ENCODE data around the gene DCTN5.
"Not testable (repeated sequence)": the region's sequence is repeated elsewhere in the genome, so short reads cannot be mapped to it uniquely, and the experiment has no call there.

DCTN5 gene

DNA sequence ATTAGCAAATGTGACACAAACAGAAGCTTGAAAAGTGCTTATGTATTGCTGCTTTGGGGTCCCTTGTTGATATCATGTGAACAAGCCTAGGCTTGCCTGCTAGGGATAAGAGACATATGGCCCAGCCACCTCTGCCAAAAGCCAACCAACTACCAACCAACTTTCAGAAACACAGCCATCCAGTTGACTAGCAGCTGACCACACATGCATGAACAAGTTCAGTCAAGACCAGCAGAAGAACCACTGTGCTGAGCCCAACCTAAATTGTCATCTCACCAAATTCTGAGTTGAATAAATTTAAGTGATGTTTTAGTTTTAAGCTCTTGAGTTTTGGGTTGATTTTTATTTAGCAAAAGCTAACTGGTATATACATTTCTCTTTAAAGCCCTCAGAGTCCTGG, 68.3 kb downstream of the DCTN5 start:
- Histone ChIP-seq H3K36me3 (ENCODE audit: insufficient read depth, low read length) (no peaks in the 10 kb centered on the region), H3K4me3 (ENCODE audit: low read depth, low read length) (no peak overlapping the region), H3K27me3 (ENCODE audit: insufficient read depth, low read length) (peaks cover 56% of the 10 kb centered on the region), H3K4me1 (ENCODE audit: control insufficient read depth, insufficient read depth, low read length, unreplicated experiment) (no peaks in the 10 kb centered on the region), H3K79me2 (ENCODE audit: control insufficient read depth, insufficient read depth, low read length, unreplicated experiment) (no peaks in the 10 kb centered on the region), H2AFZ (ENCODE audit: low read length, unreplicated experiment) (no peak overlapping the region), H3K27ac (ENCODE audit: low read depth, low read length) (no peak overlapping the region)

DNA sequence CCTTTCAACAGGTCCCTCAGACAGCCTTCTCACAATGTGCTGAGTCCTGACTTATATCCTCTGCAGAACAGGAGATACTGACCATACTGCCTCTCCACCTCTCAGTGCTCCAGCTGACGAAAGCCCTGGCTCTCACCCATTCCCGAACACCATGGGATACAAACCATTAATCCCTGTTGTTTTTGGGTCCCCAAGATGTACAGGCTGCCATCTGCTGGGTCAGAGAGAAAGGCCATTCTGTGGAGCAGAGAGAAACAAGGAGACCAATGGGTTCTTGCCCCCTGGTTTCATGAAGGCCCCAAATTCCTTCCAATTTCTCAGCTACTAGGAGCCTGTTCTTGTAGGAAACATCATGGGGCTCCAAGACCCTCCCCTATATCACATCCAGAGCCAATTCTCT, 68.7 kb downstream of the DCTN5 start:
- H3K4me3 ChIP-seq (ENCODE audit: low read depth, low read length) = no peak overlapping the region
- no peaks in the 10 kb centered on the region for H3K4me1 ChIP-seq (ENCODE audit: control insufficient read depth, insufficient read depth, low read length, unreplicated experiment)
- H3K79me2 ChIP-seq (ENCODE audit: control insufficient read depth, insufficient read depth, low read length, unreplicated experiment) = no peaks in the 10 kb centered on the region
- peaks cover 61% of the 10 kb centered on the region for H3K27me3 ChIP-seq (ENCODE audit: insufficient read depth, low read length)
- no peak overlapping the region for H2AFZ ChIP-seq (ENCODE audit: low read length, unreplicated experiment)
- no peaks in the 10 kb centered on the region for H3K36me3 ChIP-seq (ENCODE audit: insufficient read depth, low read length)
- H3K27ac ChIP-seq (ENCODE audit: low read depth, low read length) = no peak overlapping the region

DNA sequence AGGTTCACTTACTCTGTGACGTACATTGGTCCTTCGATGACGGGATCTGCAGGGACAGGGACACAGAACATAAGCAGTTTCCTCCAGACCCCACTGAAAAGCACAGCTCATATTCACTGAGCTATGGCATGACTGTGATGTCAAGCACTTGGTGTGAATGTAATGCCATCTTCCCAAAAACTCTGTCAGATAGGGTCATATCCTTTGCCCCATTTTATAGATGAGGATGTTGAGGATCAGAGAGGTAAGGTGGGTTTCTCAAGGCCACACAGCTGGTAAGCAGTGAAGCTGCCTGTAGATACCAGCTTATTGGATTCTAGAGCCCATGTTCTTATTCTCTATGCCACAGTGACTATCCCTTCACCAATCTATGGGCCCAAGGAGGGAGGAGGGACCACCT, 69.2 kb downstream of the DCTN5 start:
- no peaks in the 10 kb centered on the region for H3K36me3 ChIP-seq (ENCODE audit: insufficient read depth, low read length)
- no peak overlapping the region for H2AFZ ChIP-seq (ENCODE audit: low read length, unreplicated experiment)
- no peak overlapping the region for H3K4me3 ChIP-seq (ENCODE audit: low read depth, low read length)
- no peaks in the 10 kb centered on the region for H3K4me1 ChIP-seq (ENCODE audit: control insufficient read depth, insufficient read depth, low read length, unreplicated experiment)
- no peaks in the 10 kb centered on the region for H3K79me2 ChIP-seq (ENCODE audit: control insufficient read depth, insufficient read depth, low read length, unreplicated experiment)
- peaks cover 62% of the 10 kb centered on the region for H3K27me3 ChIP-seq (ENCODE audit: insufficient read depth, low read length)
- no peak overlapping the region for H3K27ac ChIP-seq (ENCODE audit: low read depth, low read length)

DNA sequence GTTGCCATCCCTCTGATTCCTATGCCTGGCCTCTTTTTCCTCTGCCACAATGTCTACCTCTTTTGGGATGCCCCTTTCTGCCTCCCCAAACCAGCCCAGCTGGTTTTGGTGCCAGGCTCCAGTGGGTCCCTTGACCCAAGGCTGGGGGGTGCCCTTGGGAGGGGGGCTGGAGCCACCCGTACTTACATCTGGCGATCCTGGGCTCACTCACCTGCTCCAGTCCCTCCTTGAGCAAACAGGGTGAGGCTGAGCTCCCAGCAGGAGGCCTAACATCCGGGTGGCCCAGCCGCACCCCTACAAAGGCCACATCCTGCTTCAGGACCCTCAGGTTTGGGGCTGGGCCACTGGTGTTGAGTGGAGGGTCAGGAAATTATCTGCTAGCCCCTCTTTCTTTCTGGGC, 70.5 kb downstream of the DCTN5 start:
- Histone ChIP-seq H2AFZ (ENCODE audit: low read length, unreplicated experiment) (no peak overlapping the region), H3K4me3 (ENCODE audit: low read depth, low read length) (no peak overlapping the region), H3K4me1 (ENCODE audit: control insufficient read depth, insufficient read depth, low read length, unreplicated experiment) (no peaks in the 10 kb centered on the region), H3K27me3 (ENCODE audit: insufficient read depth, low read length) (peaks cover 66% of the 10 kb centered on the region), H3K79me2 (ENCODE audit: control insufficient read depth, insufficient read depth, low read length, unreplicated experiment) (no peaks in the 10 kb centered on the region), H3K27ac (ENCODE audit: low read depth, low read length) (no peak overlapping the region), H3K36me3 (ENCODE audit: insufficient read depth, low read length) (no peaks in the 10 kb centered on the region)

DNA sequence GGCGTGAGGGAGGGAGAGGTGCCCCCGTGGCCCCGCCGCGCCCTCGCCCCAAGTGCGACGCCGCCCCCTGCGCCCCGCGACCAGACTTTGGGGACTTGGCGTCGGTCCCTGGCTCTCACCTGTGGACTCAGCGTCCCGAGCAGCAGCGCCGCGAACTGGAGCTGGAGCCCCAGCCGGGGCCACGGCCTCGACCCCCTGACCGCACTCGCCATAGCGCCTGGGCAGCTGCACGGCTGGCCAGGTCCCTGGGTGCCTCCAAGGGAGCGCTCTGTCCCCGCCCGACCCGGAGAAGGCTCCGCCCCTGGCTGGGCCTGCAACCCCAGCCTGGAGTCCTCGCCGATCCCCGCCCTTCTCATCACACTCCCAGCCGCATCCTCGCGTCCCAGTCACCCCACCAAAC, 71.7 kb downstream of the DCTN5 start, which contains the start of gene ERN2:
ERN2 (minus strand) TSS at position 247 of the 400 bp plus-strand sequence; CDS start at position 212, 35 bp downstream.
- Histone ChIP-seq H3K4me1 (ENCODE audit: control insufficient read depth, insufficient read depth, low read length, unreplicated experiment) (no peaks in the 10 kb centered on the region), H3K27ac (ENCODE audit: low read depth, low read length) (no peak within 1 kb of the TSS), H3K36me3 (ENCODE audit: insufficient read depth, low read length) (no peaks in the 10 kb centered on the region), H3K4me3 (ENCODE audit: low read depth, low read length) (no peak within 1 kb of the TSS), H3K27me3 (ENCODE audit: insufficient read depth, low read length) (peaks cover 76% of the 10 kb centered on the region), H3K79me2 (ENCODE audit: control insufficient read depth, insufficient read depth, low read length, unreplicated experiment) (no peaks in the 10 kb centered on the region), H2AFZ (ENCODE audit: low read length, unreplicated experiment) (no peak within 1 kb of the TSS)

DNA sequence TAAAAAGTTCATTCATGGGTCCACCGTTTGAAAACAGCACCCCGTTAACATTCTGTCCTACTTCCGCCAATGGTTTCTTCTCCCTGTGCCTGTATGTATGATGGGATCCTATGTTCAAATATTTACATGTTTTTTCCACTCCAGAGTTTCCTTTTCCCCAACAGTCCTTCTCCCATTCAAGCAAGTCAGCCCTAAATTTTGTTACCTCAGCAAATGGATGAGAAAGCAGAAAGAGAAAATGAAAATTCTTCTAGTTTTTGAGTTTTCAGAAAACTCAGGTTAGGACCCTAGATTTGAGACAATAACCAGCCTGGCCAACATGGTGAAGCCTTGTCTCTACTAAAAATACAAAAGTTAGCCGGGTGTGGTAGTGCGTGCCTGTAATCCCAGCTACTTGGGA, 75.2 kb downstream of the DCTN5 start:
- peaks cover 57% of the 10 kb centered on the region for H3K27me3 ChIP-seq (ENCODE audit: insufficient read depth, low read length)
- H3K79me2 ChIP-seq (ENCODE audit: control insufficient read depth, insufficient read depth, low read length, unreplicated experiment) = no peaks in the 10 kb centered on the region
- no peaks in the 10 kb centered on the region for H3K36me3 ChIP-seq (ENCODE audit: insufficient read depth, low read length)
- H2AFZ ChIP-seq (ENCODE audit: low read length, unreplicated experiment) = no peak overlapping the region
- no peak overlapping the region for H3K27ac ChIP-seq (ENCODE audit: low read depth, low read length)
- H3K4me1 ChIP-seq (ENCODE audit: control insufficient read depth, insufficient read depth, low read length, unreplicated experiment) = no peaks in the 10 kb centered on the region
- H3K4me3 ChIP-seq (ENCODE audit: low read depth, low read length) = no peak overlapping the region

DNA sequence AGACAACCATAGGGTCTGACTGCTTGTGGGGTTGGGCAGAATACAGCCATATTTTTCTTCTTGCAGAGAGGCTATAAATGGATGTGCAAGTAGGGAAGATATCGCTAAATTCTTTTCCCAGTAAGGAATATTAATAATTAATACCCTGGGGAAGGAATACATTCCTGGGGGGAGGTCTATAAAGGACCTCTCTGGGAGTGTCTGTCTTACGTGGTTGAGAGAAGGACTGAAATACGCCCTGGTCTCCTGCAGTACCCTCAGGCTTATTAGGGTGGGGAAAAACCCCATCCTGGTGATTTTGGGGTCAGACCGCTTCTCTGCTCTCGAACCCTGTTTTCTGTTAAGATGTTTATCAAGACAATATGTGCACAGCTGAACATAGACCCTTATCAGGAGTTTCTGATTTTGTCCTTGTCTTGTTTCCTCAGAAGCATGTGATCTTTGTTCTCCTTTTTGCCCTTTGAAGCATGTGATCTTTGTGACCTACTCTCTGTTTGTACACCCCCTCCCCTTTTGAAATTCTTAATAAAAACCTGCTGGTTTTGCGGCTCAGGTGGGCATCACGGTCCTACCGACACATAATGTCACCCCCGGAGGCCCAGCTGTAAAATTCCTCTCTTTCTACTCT, 81.5 kb downstream of the DCTN5 start:
- H3K4me3 ChIP-seq (ENCODE audit: low read depth, low read length); H2AFZ ChIP-seq (ENCODE audit: low read length, unreplicated experiment); H3K79me2 ChIP-seq (ENCODE audit: control insufficient read depth, insufficient read depth, low read length, unreplicated experiment); H3K36me3 ChIP-seq (ENCODE audit: insufficient read depth, low read length); H3K4me1 ChIP-seq (ENCODE audit: control insufficient read depth, insufficient read depth, low read length, unreplicated experiment); H3K27ac ChIP-seq (ENCODE audit: low read depth, low read length): not testable (repeated sequence)
- peaks cover 11% of the 10 kb centered on the region for H3K27me3 ChIP-seq (ENCODE audit: insufficient read depth, low read length)

DNA sequence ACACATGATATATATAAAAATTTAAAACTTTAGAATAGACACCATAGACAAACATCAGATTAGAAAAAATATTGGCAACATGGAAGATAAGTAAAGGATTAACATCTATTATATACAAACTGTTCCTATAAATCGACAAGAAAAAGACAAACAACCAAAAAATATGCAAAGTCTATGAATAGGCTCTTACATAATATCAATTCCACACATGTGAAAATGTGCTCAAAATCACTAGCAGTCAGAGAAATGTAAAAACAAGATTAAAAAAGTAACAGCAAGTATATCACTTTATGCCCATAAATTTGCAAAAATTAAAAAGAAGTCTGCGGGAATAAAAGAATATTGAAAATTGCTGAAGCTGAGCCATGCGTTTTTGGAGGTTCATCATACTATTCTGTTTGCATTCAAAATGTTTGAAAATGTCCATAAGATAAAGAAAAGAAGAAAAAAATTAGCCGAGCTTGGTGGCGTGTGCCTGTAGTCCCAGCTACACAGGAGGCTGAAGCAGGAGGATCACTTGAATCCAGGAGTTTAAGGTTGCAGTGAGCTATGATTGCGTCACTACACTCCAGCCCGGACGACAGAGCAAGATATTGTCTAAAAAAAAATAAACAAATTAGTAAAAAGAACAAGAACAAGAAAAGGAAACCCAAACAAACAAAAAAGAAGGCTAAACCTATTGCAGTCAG, 83.0 kb downstream of the DCTN5 start:
- Histone ChIP-seq H3K4me1 (ENCODE audit: control insufficient read depth, insufficient read depth, low read length, unreplicated experiment) (no peaks in the 10 kb centered on the region), H3K4me3 (ENCODE audit: low read depth, low read length) (no peak overlapping the region), H3K27ac (ENCODE audit: low read depth, low read length) (no peak overlapping the region), H2AFZ (ENCODE audit: low read length, unreplicated experiment) (no peak overlapping the region), H3K36me3 (ENCODE audit: insufficient read depth, low read length) (no peaks in the 10 kb centered on the region), H3K79me2 (ENCODE audit: control insufficient read depth, insufficient read depth, low read length, unreplicated experiment) (no peaks in the 10 kb centered on the region), H3K27me3 (ENCODE audit: insufficient read depth, low read length) (0 out of 2 replicates have a peak, but pooled peaks cover under 1% of the 10 kb centered on the region)

DNA sequence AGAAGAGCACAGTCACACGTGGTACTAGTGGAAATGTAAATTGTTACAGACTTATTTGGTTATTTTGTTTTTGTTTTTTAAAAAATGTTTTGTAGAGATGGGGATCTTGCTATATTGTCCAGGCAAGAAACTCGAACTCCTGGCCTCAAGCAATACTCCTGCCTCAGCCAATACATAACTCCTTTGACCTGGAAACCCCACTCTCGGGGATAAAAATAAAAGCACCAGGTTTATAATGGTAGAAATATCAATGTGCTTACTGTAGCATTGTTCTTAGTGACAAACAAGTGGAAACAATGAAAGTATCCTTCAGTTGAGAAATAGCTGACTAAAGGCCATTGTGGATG, 83.5 kb downstream of the DCTN5 start:
- no peaks in the 10 kb centered on the region for H3K79me2 ChIP-seq (ENCODE audit: control insufficient read depth, insufficient read depth, low read length, unreplicated experiment)

DNA sequence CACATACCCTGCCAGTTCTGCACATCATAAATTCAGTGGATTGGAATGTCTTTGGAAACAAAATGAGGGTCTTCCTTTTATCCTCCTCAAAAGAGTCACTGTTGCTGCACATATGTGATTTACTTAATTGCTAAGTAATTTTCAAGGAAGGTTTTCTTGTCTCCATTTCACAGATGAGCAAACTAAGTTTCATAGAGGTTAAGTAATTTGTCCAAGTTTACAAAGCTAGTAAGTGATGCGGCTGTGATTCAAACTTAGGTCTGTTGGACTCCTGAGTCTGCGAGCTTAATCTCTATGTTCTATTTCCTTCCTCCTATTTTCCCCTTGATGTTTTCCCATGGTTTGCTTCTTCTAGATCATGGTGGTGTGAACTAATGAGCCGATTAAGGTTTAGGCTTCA, 85.4 kb downstream of the DCTN5 start:
- H2AFZ ChIP-seq (ENCODE audit: low read length, unreplicated experiment) = no peak overlapping the region
- H3K27me3 ChIP-seq (ENCODE audit: insufficient read depth, low read length) = no peaks in the 10 kb centered on the region
- H3K36me3 ChIP-seq (ENCODE audit: insufficient read depth, low read length) = no peaks in the 10 kb centered on the region
- H3K4me1 ChIP-seq (ENCODE audit: control insufficient read depth, insufficient read depth, low read length, unreplicated experiment) = peaks cover 6% of the 10 kb centered on the region
- no peaks in the 10 kb centered on the region for H3K79me2 ChIP-seq (ENCODE audit: control insufficient read depth, insufficient read depth, low read length, unreplicated experiment)
- H3K27ac ChIP-seq (ENCODE audit: low read depth, low read length) = no peak overlapping the region
- no peak overlapping the region for H3K4me3 ChIP-seq (ENCODE audit: low read depth, low read length)

More for the DNA sequence above, 83.5 kb downstream of the DCTN5 start:
- Histone ChIP-seq H3K27ac (ENCODE audit: low read depth, low read length) (no peak overlapping the region), H3K4me1 (ENCODE audit: control insufficient read depth, insufficient read depth, low read length, unreplicated experiment) (peaks cover 3% of the 10 kb centered on the region), H3K36me3 (ENCODE audit: insufficient read depth, low read length) (no peaks in the 10 kb centered on the region), H2AFZ (ENCODE audit: low read length, unreplicated experiment) (no peak overlapping the region), H3K4me3 (ENCODE audit: low read depth, low read length) (no peak overlapping the region), H3K27me3 (ENCODE audit: insufficient read depth, low read length) (no peaks in the 10 kb centered on the region)

Data from ACC112 (cell line).